HepG2 (cell line): ENCODE measurements around the gene AUTS2. TPM values are rescaled to one million over a fixed set of nuclear protein-coding genes. Genes with fewer than 3 reads are reported as not detected.

Experiments
- ATAC-seq: fragments of 200-7000 bp; cut with Tn5 transposase; 3 replicates; pipeline ENCODE4 v1.9.1; 2020; ENCODE audit warnings: mild to moderate bottlenecking, moderate library complexity
- BruUV-seq: library from RNA; stranded (reverse); fragments of 400-500 nt; replicated peaks from 2 replicates; lab custom pipeline; 2021; lab: Mats Ljungman, UMichigan
- CTCF ChIA-PET: fragments of 300-600 bp; formaldehyde crosslinking; extraction: SDS; loops from one replicate; lab custom pipeline; 2021; ENCODE audit warnings: low total read pairs, inconsistent platforms, low intra/inter-chr PET ratio; lab: Yijun Ruan, JAX
- POLR2A ChIA-PET: fragments of 350-600 bp; sonication (Branson Sonifier 250); formaldehyde crosslinking; loops from one replicate; lab custom pipeline; 2020; ENCODE audit warnings: antibody characterized with exemption, inconsistent platforms; lab: Yijun Ruan, JAX
- DNase-seq: peaks from one replicate; pipeline ENCODE4 v3.0.0-alpha.2; 2015; ENCODE audit warnings: low spot score
- FAIRE-seq: peaks from 3 replicates; lab custom pipeline; 2011; peaks lifted over from hg19 to GRCh38; lab: Jason Lieb, UNC
- H2AFZ ChIP-seq: one replicate; pipeline ENCODE4 v1.6.1; 2011; ENCODE audit warnings: low read length, inconsistent platforms
- H3K27ac ChIP-seq: fragments of 300-600 bp; 3 replicates; pipeline ENCODE4 v1.8.0; 2011; ENCODE audit warnings: mixed run types, mild to moderate bottlenecking, mixed read lengths, low read length, inconsistent platforms; ENCODE audit not compliant: insufficient read depth; ENCODE audit errors: extremely low read length
- H3K27me3 ChIP-seq, 2 experiments: fragments of 200-600 bp in 1 of 2; 2 replicates in 1 of 2; 3 replicates in 1 of 2; pipeline versions ENCODE4 v1.6.0 to v1.8.0; 2011; ENCODE audit warnings: low read length in 2 of 2, mild to moderate bottlenecking in 2 of 2, moderate library complexity in 2 of 2, inconsistent platforms in 1 of 2; ENCODE audit not compliant: insufficient read depth in 2 of 2, control insufficient read depth in 1 of 2
- H3K36me3 ChIP-seq, 2 experiments: fragments of 200-600 bp in 1 of 2; replicated peaks in 1 of 2; 2 replicates in 1 of 2; 3 replicates in 1 of 2; pipeline versions ENCODE4 v1.5.1 to v1.8.0; 2011; ENCODE audit warnings: low read length in 2 of 2, inconsistent platforms in 1 of 2; ENCODE audit not compliant: insufficient read depth in 2 of 2, control insufficient read depth in 1 of 2
- H3K4me1 ChIP-seq: 2 replicates; pipeline ENCODE4 v1.5.1; 2012; ENCODE audit warnings: low read length, inconsistent platforms; ENCODE audit not compliant: insufficient read depth
- H3K4me2 ChIP-seq: 2 replicates; pipeline ENCODE4 v1.6.0; 2011; ENCODE audit warnings: low read depth, low read length, inconsistent platforms
- H3K4me3 ChIP-seq, 3 experiments: fragments of 200-600 bp in 1 of 3; sonication (generic), shearing (Covaris generic) in 1 of 3; replicated peaks in 1 of 3; 2 replicates each; pipeline ENCODE4 v1.5.1; 2011 to 2016; ENCODE audit warnings: low read length in 3 of 3, inconsistent platforms in 2 of 3, low read depth in 2 of 3, mild to moderate bottlenecking in 2 of 3, control low read depth in 1 of 3, mixed read lengths in 1 of 3; ENCODE audit not compliant: insufficient read depth in 1 of 3
- H3K79me2 ChIP-seq: one replicate; pipeline ENCODE4 v1.6.1; 2011; ENCODE audit warnings: low read length, inconsistent platforms; ENCODE audit not compliant: insufficient read depth
- H3K9ac ChIP-seq: 2 replicates; pipeline ENCODE4 v1.6.0; 2011; ENCODE audit warnings: mild to moderate bottlenecking, low read depth, low read length, inconsistent platforms; ENCODE audit not compliant: insufficient read depth
- H3K9me3 ChIP-seq: 2 replicates; pipeline ENCODE4 v1.5.1; 2012; ENCODE audit warnings: mild to moderate bottlenecking, low read length
- H4K20me1 ChIP-seq: 2 replicates; pipeline ENCODE4 v1.6.0; 2011; ENCODE audit warnings: inconsistent platforms, mild to moderate bottlenecking, low read length, moderate library complexity; ENCODE audit not compliant: insufficient read depth
- CREB3 ChIP-seq: sonication (generic); formaldehyde crosslinking; IDR thresholded peaks from 2 replicates; pipeline ENCODE4 v1.5.0; 2020; ENCODE audit warnings: missing genetic modification reagents
- DRAP1 ChIP-seq: IDR thresholded peaks from 2 replicates; pipeline ENCODE4 v1.6.1; 2016; ENCODE audit warnings: missing genetic modification reagents, missing compliant biosample characterization
- FOSL1 ChIP-seq: sonication (generic); formaldehyde crosslinking; IDR thresholded peaks from 2 replicates; pipeline ENCODE4 v1.9.0; 2021; ENCODE audit warnings: missing genetic modification reagents, borderline replicate concordance
- GTF2F1 ChIP-seq: fragments of 150-350 bp; IDR thresholded peaks from 2 replicates; pipeline ENCODE4 v1.6.1; 2014; ENCODE audit warnings: low read length
- IRF2 ChIP-seq: IDR thresholded peaks from 2 replicates; pipeline ENCODE4 v1.6.1; 2018; ENCODE audit warnings: missing genetic modification reagents, missing compliant biosample characterization
- KAT8 ChIP-seq: IDR thresholded peaks from 2 replicates; pipeline ENCODE4 v1.6.1; 2016; ENCODE audit warnings: missing genetic modification reagents, missing compliant biosample characterization
- MIXL1 ChIP-seq: IDR thresholded peaks from 2 replicates; pipeline ENCODE4 v1.6.1; 2016
- PITX1 ChIP-seq: sonication (generic); formaldehyde crosslinking; IDR thresholded peaks from 2 replicates; pipeline ENCODE4 v1.5.1; 2020; ENCODE audit warnings: mild to moderate bottlenecking, missing genetic modification reagents
- REPIN1 ChIP-seq: sonication (generic); formaldehyde crosslinking; IDR thresholded peaks from 2 replicates; pipeline ENCODE4 v1.8.0; 2022; ENCODE audit warnings: missing genetic modification reagents, low read depth, mild to moderate bottlenecking, borderline replicate concordance
- SMARCE1 ChIP-seq: fragments of 450-650 bp; IDR thresholded peaks from 2 replicates; pipeline ENCODE4 v1.6.1; 2017; ENCODE audit warnings: borderline replicate concordance
- TFAP4 ChIP-seq: sonication (generic); IDR thresholded peaks from 2 replicates; pipeline ENCODE4 v1.6.1; 2016; ENCODE audit warnings: low read depth, borderline replicate concordance
- ZBTB44 ChIP-seq: sonication (generic); formaldehyde crosslinking; IDR thresholded peaks from 2 replicates; pipeline ENCODE4 v1.4.0; 2020; ENCODE audit warnings: missing genetic modification reagents
- ZHX2 ChIP-seq, 2 experiments: sonication (generic) in 1 of 2; formaldehyde crosslinking in 1 of 2; IDR thresholded peaks; 2 replicates each; pipeline versions ENCODE4 v1.6.1 to v1.9.0; 2014 to 2022; ENCODE audit warnings: antibody characterized with exemption in 1 of 2, borderline replicate concordance in 1 of 2, inconsistent platforms in 1 of 2, low read depth in 1 of 2, missing genetic modification reagents in 1 of 2
- ZNF337 ChIP-seq: sonication (generic); formaldehyde crosslinking; IDR thresholded peaks from 2 replicates; pipeline ENCODE4 v1.5.1; 2020; ENCODE audit warnings: missing genetic modification reagents, low read depth, mild to moderate bottlenecking, borderline replicate concordance
- ZNF451 ChIP-seq: sonication (generic); formaldehyde crosslinking; IDR thresholded peaks from 2 replicates; pipeline ENCODE4 v1.5.0; 2020; ENCODE audit warnings: mild to moderate bottlenecking, missing genetic modification reagents
- ZNF530 ChIP-seq: sonication (generic); formaldehyde crosslinking; IDR thresholded peaks from 2 replicates; pipeline ENCODE4 v1.5.0; 2020; ENCODE audit warnings: low read depth, mild to moderate bottlenecking, missing genetic modification reagents
- ZNF547 ChIP-seq: sonication (generic); formaldehyde crosslinking; IDR thresholded peaks from 2 replicates; pipeline ENCODE4 v1.5.1; 2020; ENCODE audit warnings: mild to moderate bottlenecking, missing genetic modification reagents
- WGBS: methylation state at CpG from one replicate; pipeline ENCODE4 v1.1.6; 2017; ENCODE audit warnings: low lambda C conversion rate; 5-methylcytosine and 5-hydroxymethylcytosine counted together
- in situ Hi-C: cut with HindIII; loops from 2 replicates; pipeline ENCODE4 v1.10.0; 2017; ENCODE audit warnings: low pct_unique_long_range_greater_than_20kb; ENCODE audit not compliant: extremely low pct_ligation_motif_present
- intact Hi-C: fragments of 100-400 bp; cut with micrococcal nuclease; formaldehyde crosslinking; loops from one replicate; pipeline ENCODE4 v1.10.0; 2022; ENCODE audit not compliant: unreplicated experiment
- polyA plus RNA-seq, 8 experiments: library from polyadenylated mRNA; depleted of rRNA in 3 of 8; stranded (reverse) in 7 of 8; unstranded in 1 of 8; fragments of >200 nt; fragmentation: Illumina TruSeq in 4 of 8; extraction: Trizol in 4 of 8; gene quantifications; 2 replicates each; pipeline versions ENCODE4 v1.2.1 to v1.2.3, GENCODE V29; 2011 to 2016; ENCODE audit warnings: low read depth in 4 of 8, missing spikeins in 1 of 8, mixed read lengths in 1 of 8; ENCODE audit not compliant: insufficient read depth in 1 of 8
- total RNA-seq, 5 experiments: library from RNA; depleted of rRNA; stranded (reverse); fragments of >200 nt; fragmentation: Illumina TruSeq; extraction: Trizol; gene quantifications; 2 replicates each; pipeline ENCODE4 v1.2.3, GENCODE V29; 2016; ENCODE audit warnings: low read depth in 1 of 5

Gene AUTS2
- total and polyA plus RNA-seq, 2 of the 13 experiments (the other 11 are each of a cell fraction or from before 2014, with no cell fraction given), result 0.38 TPM; not detected in 1

GRCh38 chr7:69839782-69840181, 241.5 kb downstream of the AUTS2 start:
- Histone ChIP-seq H3K27me3 (no peaks in the 10 kb centered on the region), H3K4me1 (no peaks in the 10 kb centered on the region), H3K4me3 (no peak overlapping the region), H3K27ac (no peak overlapping the region), H3K9ac (no peak overlapping the region), H3K9me3 (no peaks in the 10 kb centered on the region), H3K4me2 (no peak overlapping the region), H4K20me1 (no peaks in the 10 kb centered on the region), H3K79me2 (no peaks in the 10 kb centered on the region), H3K36me3 (no peaks in the 10 kb centered on the region), H2AFZ (no peak overlapping the region)
- FAIRE-seq (no peak), DNase-seq (no peak), ATAC-seq (no peak)
- intact Hi-C loops, result no loop called here
- ChIA-PET POLR2A (no interaction called here), CTCF (no interaction called here)
- in situ Hi-C loops, result no loop called here
- 0% methylated on average over 2 of the region's 2 CpGs for WGBS
- BruUV-seq, result no TSS peak
- TF ChIP-seq IRF2, result no peak
- TF ChIP-seq DRAP1 (CRISPR knock-in tag), result no peak
- TF ChIP-seq GTF2F1, result no peak
- TF ChIP-seq ZNF451 (CRISPR knock-in tag), result no peak
- TF ChIP-seq ZHX2 (IDR thresholded peaks at IDR 0.05; ENCODE audit: low read depth), result no peak
- TF ChIP-seq ZHX2 (CRISPR knock-in tag; IDR thresholded peaks at IDR 0.05; ENCODE audit: borderline replicate concordance), result no peak
- no peak for TF ChIP-seq KAT8 (CRISPR knock-in tag)
- no peak for TF ChIP-seq ZNF547 (CRISPR knock-in tag)
- TF ChIP-seq ZNF337 (CRISPR knock-in tag), result no peak
- TF ChIP-seq SMARCE1, result no peak
- TF ChIP-seq ZNF530 (CRISPR knock-in tag), result no peak
- no peak for TF ChIP-seq REPIN1 (CRISPR knock-in tag)
- no peak for TF ChIP-seq FOSL1 (CRISPR knock-in tag)
- TF ChIP-seq TFAP4, result no peak
- no peak for TF ChIP-seq PITX1 (CRISPR knock-in tag)
- TF ChIP-seq MIXL1 (CRISPR knock-in tag), result no peak
- TF ChIP-seq ZBTB44, result no peak
- TF ChIP-seq CREB3 (CRISPR knock-in tag), result no peak
